Vagina (tissue), 2 donors: Measurements from ENCODE around the gene BRPF1. TPM values are rescaled to one million over a fixed set of nuclear protein-coding genes. Genes with fewer than 3 reads are reported as not detected.

Experiments used
- DNase-seq, 2 donors: peaks; one replicate each; pipeline ENCODE4 v3.0.0-alpha.2; 2017; ENCODE audit errors: extremely low spot score in 2 of 2
- H3K27ac ChIP-seq: fragments of 200-600 bp; sonication (generic); one replicate; pipeline ENCODE4 v1.5.1; 2019
- H3K27me3 ChIP-seq: fragments of 200-600 bp; sonication (generic); one replicate; pipeline ENCODE4 v1.5.1; 2019
- H3K36me3 ChIP-seq, 2 donors: fragments of 200-600 bp; sonication (generic); one replicate each; pipeline ENCODE4 v1.5.1; 2017 to 2019
- H3K4me1 ChIP-seq: fragments of 200-600 bp; sonication (generic); one replicate; pipeline ENCODE4 v1.5.1; 2019
- H3K4me3 ChIP-seq, 2 donors: fragments of 200-600 bp; sonication (generic); 1 replicate in 1 of 2; 2 replicates in 1 of 2; pipeline ENCODE4 v1.5.1; 2016 to 2019
- H3K9me3 ChIP-seq: fragments of 200-600 bp; sonication (generic); one replicate; pipeline ENCODE4 v1.5.1; 2019
- CTCF ChIP-seq, 3 experiments: fragments of 450-650 bp in 2 of 3; fragments of 200-600 bp in 1 of 3; sonication (generic) in 1 of 3; IDR thresholded peaks; one replicate each; pipeline ENCODE4 v1.5.1; 2017 to 2019; ENCODE audit warnings: antibody characterized with exemption in 3 of 3, mild to moderate bottlenecking in 2 of 3, moderate library complexity in 2 of 3
- POLR2A ChIP-seq, 2 donors: fragments of 450-650 bp; IDR thresholded peaks; one replicate each; pipeline ENCODE4 v1.6.1; 2017; ENCODE audit warnings: antibody characterized with exemption in 2 of 2, mild to moderate bottlenecking in 2 of 2, moderate library complexity in 2 of 2
- POLR2AphosphoS5 ChIP-seq, 2 donors: sonication (generic); formaldehyde crosslinking; IDR thresholded peaks; one replicate each; pipeline ENCODE4 v1.9.0; 2017; ENCODE audit warnings: antibody characterized with exemption in 2 of 2, mild to moderate bottlenecking in 2 of 2, low read depth in 1 of 2; ENCODE audit not compliant: insufficient read depth in 1 of 2
- intact Hi-C: fragments of 100-400 bp; cut with DNase I; formaldehyde crosslinking; loops from one replicate; pipeline ENCODE4 v1.15.1; 2023
- total RNA-seq: library from RNA; depleted of rRNA; stranded (reverse); fragments of >200 nt; gene quantifications from one replicate; pipeline ENCODE4 v1.2.3, GENCODE V29; 2016

The BRPF1 gene
- total RNA-seq, 1 donor from 2014 or later = 16.9 TPM

- intact Hi-C loops = loop anchor here (10.0 kb wide), 1 partner anchor 63 kb away; the partner anchor contains the start of gene BRPF1
- no peak overlapping the region for H3K27ac ChIP-seq
- no peak for TF ChIP-seq CTCF (IDR thresholded peaks at IDR 0.05)
- no peak for TF ChIP-seq POLR2AphosphoS5 (IDR thresholded peaks at IDR 0.05; ENCODE audit: insufficient read depth in 1 of 2, low read depth in 1 of 2)
- no peak for TF ChIP-seq POLR2A (IDR thresholded peaks at IDR 0.05)
Observed at GRCh38 chr3:9797196-9797945, 65.8 kb downstream of the BRPF1 start.

More at GRCh38 chr3:9797196-9797945, 65.8 kb downstream of the BRPF1 start:
- Histone ChIP-seq H3K9me3 (no peaks in the 10 kb centered on the region), H3K27me3 (no peaks in the 10 kb centered on the region), H3K4me1 (peaks cover 26% of the 10 kb centered on the region), H3K4me3 (no peak overlapping the region), H3K36me3 (peaks cover 9 to 53% of the 10 kb centered on the region in 2 donors)
- DNase-seq = no peak

Other genes with a start within 250 kb of the BRPF1 start
- not detected for gene LHFPL4, start 177.9 kb upstream of the BRPF1 start, total RNA-seq
- gene MTMR14, start 82.2 kb upstream of the BRPF1 start, total RNA-seq = 25.8 TPM
- not detected for gene CPNE9, start 27.9 kb upstream of the BRPF1 start, total RNA-seq
- gene OGG1, start 18.2 kb downstream of the BRPF1 start, total RNA-seq = 51.6 TPM
- gene CAMK1, start 38.2 kb downstream of the BRPF1 start, total RNA-seq = 42.5 TPM
- gene TADA3, start 60.7 kb downstream of the BRPF1 start, total RNA-seq = 58.9 TPM
- 124 TPM for gene ARPC4, start 61.3 kb downstream of the BRPF1 start, total RNA-seq
- gene TTLL3, start 78.5 kb downstream of the BRPF1 start, total RNA-seq = 73.4 TPM
- gene RPUSD3, start 112.3 kb downstream of the BRPF1 start, total RNA-seq = 50.6 TPM
- 51.3 TPM for gene CIDEC, start 148.5 kb downstream of the BRPF1 start, total RNA-seq
- 32.7 TPM for gene JAGN1, start 158.9 kb downstream of the BRPF1 start, total RNA-seq
- gene IL17RE, start 171.1 kb downstream of the BRPF1 start, total RNA-seq = 15.2 TPM
- gene IL17RC, start 185.4 kb downstream of the BRPF1 start, total RNA-seq = 66.3 TPM
- gene CRELD1, start 202.1 kb downstream of the BRPF1 start, total RNA-seq = 27.0 TPM
- gene PRRT3, start 220.7 kb downstream of the BRPF1 start, total RNA-seq = 1.7 TPM